OCI-M2 (cell line): ENCODE results near the gene HHIPL1.

Experiments used
- DNase-seq: peaks from one replicate; lab custom pipeline; 2025; ENCODE audit not compliant: unreplicated experiment; lab: John Stamatoyannopoulos, UW

The HHIPL1 gene

DNA sequence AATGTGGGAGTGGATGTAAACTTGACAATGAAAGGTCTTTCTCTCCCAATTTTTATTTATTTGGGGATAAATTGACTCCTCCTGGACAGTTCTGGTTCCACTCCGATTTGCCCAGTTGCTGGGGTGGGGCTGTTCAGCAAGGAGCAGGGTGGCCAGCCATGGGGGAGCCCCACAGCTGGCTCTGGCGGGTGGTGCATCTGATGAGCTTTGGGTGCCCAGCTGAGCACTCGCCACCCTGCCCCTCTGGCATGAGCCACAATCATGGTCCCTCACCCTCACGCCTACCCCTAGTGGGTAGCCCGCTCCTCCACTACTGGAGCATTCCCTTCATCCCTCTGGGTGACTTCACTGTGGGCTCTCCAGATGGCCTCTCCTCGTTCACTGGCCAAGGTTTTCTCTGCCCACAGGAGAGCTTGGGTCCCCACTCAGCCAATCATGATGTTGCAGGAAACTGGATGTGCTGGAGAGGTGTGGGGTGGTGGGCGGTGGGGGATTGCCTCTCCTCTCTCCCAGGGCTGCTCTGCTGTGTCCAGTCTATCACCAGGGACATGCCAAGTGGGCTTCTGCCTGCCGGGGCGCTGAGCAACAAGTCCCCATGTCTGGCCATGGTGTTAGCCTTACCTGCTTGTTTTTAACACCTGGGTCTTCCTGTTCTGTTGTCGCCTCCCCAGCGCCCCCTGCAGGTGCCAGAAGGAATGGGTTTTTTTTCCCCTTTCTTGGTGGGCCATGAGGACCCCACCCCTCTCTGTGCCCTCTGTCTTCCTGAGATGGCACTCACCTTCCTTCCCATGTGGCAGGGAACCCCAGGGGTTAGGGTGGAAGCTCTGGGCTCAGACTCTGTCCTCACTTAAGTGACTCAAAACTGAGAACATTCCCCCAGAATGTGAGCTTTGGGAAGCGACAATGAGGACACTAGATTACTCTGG is 42.6 kb downstream of the HHIPL1 start:
- no peak for DNase-seq

DNA sequence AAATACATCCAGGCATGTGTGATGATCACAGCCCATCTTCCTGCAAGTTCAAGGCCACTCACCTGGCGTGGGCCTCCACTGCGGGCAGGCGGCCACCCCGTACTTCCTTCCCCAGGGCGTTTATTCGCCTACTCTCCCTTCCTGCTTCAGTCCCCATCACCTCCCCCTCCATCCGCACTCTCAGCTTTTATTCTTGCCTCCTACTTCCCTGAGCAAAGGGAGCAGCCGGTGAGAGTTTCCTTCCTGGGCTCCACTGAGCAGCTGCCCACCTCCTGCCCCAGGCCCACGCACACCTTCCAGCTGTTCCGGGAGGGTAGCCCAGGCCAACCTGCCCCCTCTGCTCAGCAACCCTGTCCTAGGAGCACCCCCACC is 43.3 kb downstream of the HHIPL1 start:
- no peak for DNase-seq

DNA sequence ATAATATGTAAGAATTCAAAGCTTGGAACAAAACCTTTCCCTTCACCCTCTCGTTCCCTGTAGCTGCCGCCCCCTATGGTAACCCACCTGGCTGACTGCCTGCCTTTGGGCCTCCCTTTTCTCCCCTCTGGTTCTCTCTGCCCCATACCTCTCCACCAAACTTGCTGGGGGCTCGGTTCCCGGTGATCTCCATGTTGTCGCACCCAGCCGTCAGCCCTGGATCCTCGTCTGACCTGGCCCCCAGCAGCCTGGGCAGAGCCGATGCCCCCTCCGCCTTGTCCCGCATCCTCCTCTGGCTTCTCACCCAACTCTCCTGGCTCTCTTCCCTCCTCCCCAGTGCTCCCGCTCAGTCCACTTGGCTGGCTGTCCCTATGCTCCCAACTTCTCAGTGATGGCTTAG is 43.7 kb downstream of the HHIPL1 start:
- no peak for DNase-seq

DNA sequence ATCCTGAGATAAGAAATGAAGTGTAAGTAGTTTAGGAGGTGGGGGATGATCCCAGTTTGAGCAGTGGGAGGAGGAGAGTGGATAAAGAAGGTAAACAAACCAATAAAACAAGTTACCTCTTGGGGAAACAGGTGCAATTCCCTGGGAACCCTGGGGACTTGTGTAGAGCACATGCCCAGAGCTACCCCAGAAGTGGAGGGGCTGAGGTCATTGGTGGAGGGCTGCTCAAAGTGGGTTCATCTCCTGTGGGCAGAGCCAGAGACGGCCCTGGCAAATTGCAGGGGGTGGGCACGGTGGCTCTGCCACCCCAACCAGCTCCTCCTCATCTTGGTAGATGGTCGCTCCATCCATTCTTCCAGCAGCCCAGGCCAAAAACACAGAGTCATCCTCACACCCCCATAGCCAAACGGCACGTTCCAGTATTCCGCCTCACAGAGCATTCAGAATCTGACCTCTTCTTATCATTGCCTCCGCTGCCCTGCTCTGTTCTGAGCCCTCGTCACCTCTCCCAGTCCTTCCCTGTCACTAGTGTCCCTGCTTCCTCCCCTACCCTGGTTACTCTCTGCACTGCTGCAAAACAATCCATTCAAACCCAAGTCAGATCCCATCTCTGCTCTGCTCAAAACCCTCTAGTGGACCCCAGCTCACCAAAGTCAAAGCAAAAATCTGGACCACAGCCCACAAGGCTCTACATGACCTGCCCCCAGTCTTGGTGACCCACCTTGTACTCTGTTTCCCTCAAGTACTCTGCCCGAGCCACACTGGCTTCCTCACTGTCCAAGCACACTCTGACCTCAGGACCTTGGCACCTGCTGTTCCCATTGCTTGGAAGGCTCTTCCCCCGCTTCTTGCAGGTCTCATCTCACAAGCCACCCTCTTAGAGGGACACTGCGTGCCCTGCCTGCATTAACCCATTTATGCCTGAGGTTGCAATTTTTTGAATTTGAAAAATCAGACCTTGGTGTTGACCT is 44.6 kb downstream of the HHIPL1 start:
- DNase-seq, result no peak

DNA sequence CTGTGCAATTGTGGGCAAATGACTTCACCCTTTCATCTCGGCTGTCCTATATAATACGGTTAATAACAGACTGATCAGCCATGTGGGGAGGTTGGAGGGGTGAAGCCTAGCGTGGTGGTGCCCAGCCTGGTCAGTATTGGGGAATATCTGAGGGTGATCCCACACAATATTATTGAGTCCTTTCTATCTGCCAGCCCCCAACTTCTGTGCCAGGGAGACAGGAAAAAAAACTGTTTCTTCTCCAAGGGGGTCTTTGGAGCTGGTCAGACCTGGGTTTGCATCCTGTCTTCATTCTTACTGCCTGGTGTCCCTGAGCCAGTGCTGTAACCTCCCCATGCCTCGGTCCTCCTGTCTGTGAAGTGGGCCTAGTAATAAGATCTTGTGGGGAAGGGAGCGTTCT is 45.7 kb downstream of the HHIPL1 start:
- no peak for DNase-seq

DNA sequence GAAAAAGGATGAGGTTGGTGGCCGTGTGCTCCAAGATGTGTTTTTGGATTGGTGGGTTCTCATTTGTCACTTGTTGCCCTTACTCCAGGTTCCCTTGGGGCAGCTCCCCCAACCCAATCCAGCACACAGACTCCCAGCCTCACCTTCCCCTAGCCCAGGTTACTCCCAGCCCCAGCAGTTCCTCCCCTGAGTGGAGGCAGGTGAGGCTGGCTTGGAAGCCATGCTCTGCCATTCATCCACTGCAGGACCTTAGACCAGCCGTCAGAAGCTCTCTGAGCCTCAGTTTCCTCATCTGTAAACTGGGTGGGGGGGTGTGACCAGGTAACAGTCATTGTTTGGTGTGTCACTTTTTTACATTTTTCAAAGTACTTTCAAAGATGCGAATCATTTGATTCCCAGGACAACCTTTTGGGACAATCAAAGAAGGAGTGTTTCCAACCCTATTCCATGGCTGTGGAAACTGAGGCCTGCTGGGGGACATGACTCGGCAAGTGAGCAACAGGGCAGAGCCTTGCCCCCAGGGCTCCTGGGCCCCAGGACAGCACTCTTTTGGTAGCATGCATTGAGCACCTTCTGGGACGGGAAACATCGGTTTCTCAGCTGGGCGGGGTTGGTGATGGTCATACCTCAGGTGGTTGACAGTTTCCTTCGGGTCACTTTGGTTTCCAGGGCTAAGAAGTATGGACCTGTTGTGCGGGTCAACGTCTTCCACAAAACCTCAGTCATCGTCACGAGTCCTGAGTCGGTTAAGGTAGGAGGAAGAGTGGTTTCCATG is 46.4 kb downstream of the HHIPL1 start:
- no peak for DNase-seq

DNA sequence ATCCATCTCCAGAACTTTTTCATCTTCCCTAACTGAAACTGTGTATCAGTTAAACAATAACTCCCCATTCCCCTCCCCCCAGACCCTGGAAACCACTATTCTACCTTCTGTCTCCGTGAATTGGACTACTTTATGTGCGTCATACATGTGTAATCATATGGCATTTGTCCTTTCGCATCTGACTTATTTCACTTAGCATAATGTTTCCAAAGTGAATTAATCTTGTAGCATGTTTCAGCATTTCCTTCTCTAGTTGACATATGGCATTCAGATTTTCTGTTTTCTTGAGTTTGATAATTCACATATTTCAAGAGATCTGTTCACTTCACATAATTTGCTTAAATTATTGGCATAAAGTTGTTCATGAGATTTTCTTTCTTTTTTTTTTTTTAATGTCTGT is 49.0 kb downstream of the HHIPL1 start:
- DNase-seq, result no peak

DNA sequence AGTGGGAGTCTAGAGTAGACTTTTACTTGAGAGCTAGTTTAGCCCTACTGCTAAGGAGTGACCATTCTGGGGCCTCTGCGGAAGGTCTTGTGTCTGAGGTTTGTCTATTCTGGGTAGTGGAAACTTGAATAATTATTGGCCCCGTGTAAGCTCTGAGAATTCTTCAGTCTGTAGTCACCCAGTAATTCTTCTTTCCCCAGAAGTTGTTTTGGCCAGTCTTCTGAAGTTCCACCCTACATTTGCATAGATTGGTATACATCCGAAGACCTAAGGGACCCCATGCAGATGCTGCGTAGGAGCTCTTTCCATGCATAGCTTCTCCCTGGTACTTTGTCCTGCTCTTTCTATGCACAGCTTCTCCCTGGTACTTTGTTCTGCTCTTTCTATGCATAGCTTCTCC is 52.0 kb downstream of the HHIPL1 start:
- no peak for DNase-seq

DNA sequence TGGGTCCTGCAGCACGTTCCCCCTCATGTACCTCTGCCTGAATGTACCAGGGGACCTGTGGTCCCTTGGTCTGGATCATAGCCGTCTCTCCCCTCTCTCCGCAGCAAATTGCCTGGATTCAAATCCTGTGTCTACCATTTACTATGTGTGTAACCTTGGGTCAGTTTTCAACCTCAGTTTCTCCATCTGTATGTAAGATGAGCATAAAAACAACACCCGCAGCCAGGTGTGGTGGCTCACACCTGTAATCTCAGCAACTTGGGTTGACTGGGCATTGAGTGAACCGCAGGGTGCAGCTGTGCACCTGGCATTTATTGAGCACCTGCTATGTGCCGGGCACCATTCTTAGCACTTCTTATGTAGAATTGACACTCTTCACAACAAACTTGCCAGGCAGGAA is 53.3 kb downstream of the HHIPL1 start:
- no peak for DNase-seq

DNA sequence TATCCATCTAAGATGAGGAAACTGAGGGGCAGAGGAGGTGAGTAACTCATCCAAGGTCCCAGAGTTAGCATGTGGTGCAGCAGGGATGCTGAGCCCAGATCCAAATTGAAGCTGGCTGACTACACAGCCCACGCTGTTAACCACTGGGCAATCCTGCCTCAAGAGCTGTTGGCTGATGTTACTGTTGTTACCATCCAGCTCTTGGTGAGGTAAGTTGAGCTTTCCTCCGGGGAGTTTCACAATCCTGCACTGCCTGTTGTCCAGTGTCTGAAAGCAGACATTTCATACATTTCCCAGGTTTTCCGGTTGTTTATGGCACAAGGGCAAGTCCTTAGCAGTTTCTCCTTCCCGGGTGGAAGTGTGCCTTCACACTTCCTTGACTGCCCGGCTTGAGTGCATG is 53.7 kb downstream of the HHIPL1 start:
- no peak for DNase-seq

DNA sequence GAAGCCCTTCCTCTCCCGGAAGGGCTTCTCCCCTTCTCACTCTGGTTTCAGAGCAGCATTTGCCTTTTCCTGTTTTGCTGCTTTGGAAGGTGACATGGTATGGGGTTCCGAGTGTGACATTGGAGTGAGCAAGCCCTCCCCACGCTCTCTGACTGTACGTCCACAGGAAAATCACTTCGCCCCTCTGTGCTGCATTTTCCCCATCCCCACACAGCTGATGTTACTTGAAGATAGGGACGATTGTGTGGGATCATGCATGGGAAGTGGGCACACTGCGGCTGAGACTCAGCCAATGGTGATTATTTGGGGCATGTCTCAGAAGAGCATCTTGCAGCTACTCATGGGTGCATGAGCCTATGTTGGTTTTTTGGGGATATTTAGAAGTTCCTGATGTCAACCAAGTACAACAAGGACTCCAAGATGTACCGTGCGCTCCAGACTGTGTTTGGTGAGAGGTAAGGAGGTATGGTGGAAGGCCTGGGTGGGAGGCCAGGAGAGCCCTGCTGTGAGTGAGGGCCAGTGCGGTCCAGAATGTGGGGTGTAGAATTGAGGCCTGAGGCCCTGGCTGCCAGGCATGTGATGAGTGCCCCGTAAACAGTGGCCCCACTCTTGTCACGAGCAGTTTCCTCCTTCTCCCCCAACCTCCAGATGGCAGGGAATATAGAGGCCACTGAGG is 54.3 kb downstream of the HHIPL1 start:
- DNase-seq, result no peak

DNA sequence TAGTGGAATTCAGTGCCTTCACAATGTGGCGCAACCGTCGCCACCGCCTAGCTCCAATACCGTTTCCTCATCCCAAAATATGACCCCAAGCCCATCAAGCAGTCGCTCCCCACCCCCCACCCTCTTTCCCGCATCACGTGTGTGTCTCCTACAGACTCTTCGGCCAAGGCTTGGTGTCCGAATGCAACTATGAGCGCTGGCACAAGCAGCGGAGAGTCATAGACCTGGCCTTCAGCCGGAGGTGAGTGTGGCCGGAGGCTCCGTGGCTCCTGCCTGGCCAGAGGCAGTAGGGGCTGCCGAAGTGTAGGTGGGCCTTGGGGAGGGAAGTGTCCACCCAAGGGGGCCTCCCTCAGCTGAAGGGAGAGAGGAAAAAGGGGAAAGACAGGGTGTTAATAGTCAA is 54.9 kb downstream of the HHIPL1 start:
- DNase-seq, result no peak

DNA sequence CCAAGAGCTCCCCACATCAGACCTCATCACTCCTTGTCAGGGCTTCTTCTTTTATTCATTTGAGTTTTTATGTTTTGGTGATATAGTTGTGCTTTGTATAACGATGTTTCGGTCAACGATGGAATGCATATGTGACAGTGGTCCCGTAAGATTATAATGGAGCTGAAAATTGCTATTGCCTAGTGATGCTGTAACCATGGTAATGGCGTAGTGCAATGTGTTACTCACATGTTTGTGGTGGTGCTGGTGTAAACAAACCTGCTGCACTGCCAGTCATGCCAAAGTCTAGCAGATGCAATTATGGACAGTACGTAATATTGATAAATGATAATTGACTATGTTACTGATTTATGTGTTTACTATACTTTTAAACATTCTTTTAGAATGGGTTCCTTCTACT is 55.5 kb downstream of the HHIPL1 start:
- no peak for DNase-seq

DNA sequence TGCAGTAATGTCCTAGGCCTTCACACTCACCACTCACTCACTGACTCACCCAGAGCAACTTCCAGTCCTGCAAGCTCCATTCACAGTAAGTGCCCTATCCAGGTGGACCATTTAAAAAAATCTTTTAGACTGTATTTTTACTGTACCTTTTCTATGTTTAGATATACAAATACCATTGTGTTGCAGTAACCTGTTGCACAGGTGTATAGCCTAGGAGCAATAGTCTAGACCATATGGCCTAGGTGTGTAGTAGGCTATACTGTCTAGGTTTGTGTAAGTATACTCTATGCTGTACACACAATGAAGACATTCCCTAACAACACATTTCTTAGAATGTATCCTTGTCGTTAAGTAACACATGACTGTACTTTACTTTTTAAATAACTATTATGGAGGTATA is 56.3 kb downstream of the HHIPL1 start:
- DNase-seq, result no peak

DNA sequence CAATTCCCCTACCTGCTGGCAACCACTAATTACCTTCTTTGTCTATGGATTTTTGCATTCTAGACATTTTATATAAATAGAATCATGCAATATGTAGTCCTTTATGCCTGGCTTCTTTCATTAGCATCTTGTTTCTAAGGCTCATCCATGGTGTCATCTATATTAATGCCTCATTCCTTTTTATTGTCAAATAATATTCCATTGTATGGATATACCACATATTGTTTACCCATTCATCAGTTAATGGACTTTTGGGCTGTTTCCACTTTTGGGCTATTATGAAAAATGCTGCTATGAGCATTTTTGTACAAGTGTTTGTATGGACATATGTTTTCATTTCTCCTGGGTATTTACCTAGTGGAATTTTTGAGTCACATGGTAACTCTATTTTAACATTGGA is 57.2 kb downstream of the HHIPL1 start:
- no peak for DNase-seq

DNA sequence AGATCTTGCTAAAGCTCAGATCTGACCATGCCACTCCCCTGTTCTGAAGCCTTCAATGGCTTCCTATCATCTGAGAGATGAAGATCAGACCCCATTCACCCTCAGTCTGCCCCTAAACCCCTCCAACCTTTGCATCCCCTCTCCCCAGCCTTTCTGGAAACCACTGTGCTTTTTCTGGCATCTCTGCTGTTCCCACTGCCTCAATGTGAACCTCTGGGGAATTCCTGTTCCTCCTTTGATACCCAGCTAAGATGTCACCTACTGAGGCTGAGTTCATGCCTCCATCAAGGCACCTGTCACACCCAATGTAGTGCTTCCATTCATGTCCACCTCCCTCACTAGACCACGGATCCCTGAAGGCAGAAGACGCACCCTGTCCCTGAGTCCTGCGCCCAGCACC is 58.5 kb downstream of the HHIPL1 start:
- DNase-seq, result no peak

DNA sequence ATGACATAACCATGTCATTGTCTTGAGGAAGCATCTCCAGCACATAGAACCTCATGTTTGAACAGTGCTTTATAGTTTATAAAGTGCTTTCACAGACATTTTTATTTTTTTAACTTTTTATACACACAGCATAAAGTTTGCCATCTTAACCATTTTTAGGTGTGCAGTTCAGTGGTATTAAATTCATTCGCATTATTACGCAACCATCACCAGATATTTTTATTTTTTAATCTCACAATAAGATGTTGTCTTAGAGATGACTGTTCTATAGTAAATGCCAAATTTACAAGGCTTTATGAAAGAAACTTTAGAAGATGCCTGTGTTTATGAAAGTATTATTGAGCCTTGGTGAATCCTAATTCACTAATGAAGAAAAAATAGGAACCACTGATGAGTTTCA is 59.1 kb downstream of the HHIPL1 start:
- no peak for DNase-seq

DNA sequence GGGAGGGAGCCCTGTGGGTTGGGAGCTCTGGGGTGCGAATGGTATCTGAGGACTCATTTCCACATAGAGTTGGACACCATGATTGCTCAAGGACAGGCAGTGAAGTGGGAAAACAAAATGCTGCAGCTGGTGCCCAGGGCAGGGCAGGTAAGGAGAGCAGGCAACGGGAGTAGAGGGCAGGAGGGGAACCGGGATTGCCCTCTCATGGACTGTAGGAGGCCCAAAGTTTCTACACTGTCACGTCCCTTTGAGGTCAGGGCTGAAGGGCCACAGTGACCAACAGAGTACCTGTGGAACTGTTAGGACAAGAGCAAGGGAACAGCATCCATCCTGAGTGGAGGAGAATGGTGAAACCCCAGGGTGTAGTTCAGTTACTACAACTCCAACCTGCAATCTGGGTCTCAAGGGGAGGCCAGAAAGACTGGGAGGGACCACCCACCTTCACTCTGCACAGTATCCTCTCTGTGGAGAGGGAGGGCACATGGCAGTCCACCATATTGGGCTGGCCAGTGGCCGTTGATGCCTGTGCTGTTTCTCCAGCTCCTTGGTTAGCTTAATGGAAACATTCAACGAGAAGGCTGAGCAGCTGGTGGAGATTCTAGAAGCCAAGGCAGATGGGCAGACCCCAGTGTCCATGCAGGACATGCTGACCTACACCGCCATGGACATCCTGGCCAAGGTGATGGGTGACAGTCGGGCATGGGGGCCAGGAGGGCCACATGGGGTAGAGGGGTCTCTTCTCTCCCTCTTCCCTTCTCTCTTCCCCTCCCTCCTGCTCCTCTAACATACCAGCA is 61.4 kb downstream of the HHIPL1 start:
- DNase-seq, result no peak

DNA sequence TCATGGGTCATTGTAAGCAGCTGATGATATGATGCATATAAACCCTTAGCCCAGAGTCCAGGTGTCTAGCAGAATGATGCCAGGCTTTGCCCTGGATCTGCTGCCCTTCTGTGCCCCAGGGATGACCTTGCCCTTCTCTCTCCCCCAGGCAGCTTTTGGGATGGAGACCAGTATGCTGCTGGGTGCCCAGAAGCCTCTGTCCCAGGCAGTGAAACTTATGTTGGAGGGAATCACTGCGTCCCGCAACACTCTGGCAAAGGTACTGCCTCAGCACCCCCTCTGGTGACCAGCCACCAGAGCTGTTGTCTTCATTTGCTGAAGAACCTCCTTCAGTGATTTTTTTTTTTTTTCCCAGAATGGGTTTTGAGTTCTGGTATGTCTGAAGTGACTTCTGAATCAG is 62.5 kb downstream of the HHIPL1 start:
- DNase-seq, result no peak

DNA sequence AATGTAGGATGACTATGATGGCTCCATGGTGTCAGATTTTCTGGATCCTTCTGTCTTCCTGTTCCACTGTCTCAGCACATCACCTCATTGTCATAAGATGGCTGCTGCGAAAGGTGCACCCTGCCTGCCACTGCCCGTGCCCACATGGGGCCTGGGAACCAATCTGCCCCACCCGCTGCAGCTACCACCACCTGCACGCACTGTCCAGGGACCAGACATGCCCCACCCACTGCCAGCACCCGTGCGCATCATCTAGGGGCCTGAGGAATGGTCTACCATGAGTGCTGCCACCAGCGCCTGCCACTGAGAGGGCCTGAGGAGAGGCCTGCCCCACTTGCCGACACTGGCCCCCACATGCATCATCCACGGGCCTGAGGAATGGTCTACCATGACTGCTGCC is 63.0 kb downstream of the HHIPL1 start:
- DNase-seq, result no peak
